Mesendoderm (in vitro differentiated cells): Measurements from ENCODE around the gene ZC3HAV1L.

Source experiments
- DNase-seq: peaks from one replicate; pipeline ENCODE4 v3.0.0; 2013
- H2AK5ac ChIP-seq: 2 replicates; pipeline ENCODE4 v1.6.1; 2013; ENCODE audit warnings: low read length, inconsistent platforms
- H2BK120ac ChIP-seq: 2 replicates; pipeline ENCODE4 v1.6.1; 2013; ENCODE audit warnings: low read depth, mild to moderate bottlenecking, low read length, moderate library complexity, mixed read lengths
- H2BK15ac ChIP-seq: replicated peaks from 2 replicates; pipeline ENCODE4 v1.6.1; 2013; ENCODE audit warnings: low read depth, mild to moderate bottlenecking, moderate library complexity
- H2BK5ac ChIP-seq: 2 replicates; pipeline ENCODE4 v1.6.1; 2013; ENCODE audit warnings: low read length, inconsistent platforms
- H3K18ac ChIP-seq: 2 replicates; pipeline ENCODE4 v1.6.1; 2013; ENCODE audit warnings: mild to moderate bottlenecking, low read length, mixed read lengths
- H3K23ac ChIP-seq: one replicate; pipeline ENCODE4 v1.6.1; 2013; ENCODE audit warnings: low read length
- H3K27ac ChIP-seq: 2 replicates; pipeline ENCODE4 v1.5.1; 2013; ENCODE audit warnings: low read depth, mild to moderate bottlenecking, inconsistent platforms, low read length, moderate library complexity
- H3K27me3 ChIP-seq: 2 replicates; pipeline ENCODE4 v1.6.1; 2013; ENCODE audit warnings: low read length, control low read depth, mild to moderate bottlenecking, inconsistent platforms; ENCODE audit not compliant: insufficient read depth, poor library complexity
- H3K36me3 ChIP-seq: 2 replicates; pipeline ENCODE4 v1.6.1; 2013; ENCODE audit warnings: low read length, inconsistent platforms; ENCODE audit not compliant: control insufficient read depth, insufficient read depth
- H3K4ac ChIP-seq: one replicate; pipeline ENCODE4 v1.6.1; 2013; ENCODE audit warnings: low read depth, mild to moderate bottlenecking, low read length, moderate library complexity
- H3K4me1 ChIP-seq: 2 replicates; pipeline ENCODE4 v1.6.1; 2013; ENCODE audit warnings: low read depth, low read length, inconsistent platforms; ENCODE audit not compliant: control insufficient read depth
- H3K4me2 ChIP-seq: 2 replicates; pipeline ENCODE4 v1.6.1; 2013; ENCODE audit warnings: low read length
- H3K4me3 ChIP-seq: 2 replicates; pipeline ENCODE4 v1.5.1; 2013; ENCODE audit warnings: mild to moderate bottlenecking, low read length
- H3K56ac ChIP-seq: one replicate; pipeline ENCODE4 v1.6.1; 2013; ENCODE audit warnings: low read length
- H3K79me1 ChIP-seq: 2 replicates; pipeline ENCODE4 v1.6.1; 2013; ENCODE audit warnings: low read length, inconsistent platforms
- H3K79me2 ChIP-seq: 2 replicates; pipeline ENCODE4 v1.6.1; 2013; ENCODE audit warnings: mild to moderate bottlenecking, low read length; ENCODE audit not compliant: control insufficient read depth, insufficient read depth
- H3K9ac ChIP-seq: 2 replicates; pipeline ENCODE4 v1.6.1; 2013; ENCODE audit warnings: low read length, inconsistent platforms
- H4K5ac ChIP-seq: one replicate; pipeline ENCODE4 v1.6.1; 2013; ENCODE audit warnings: low read length
- H4K8ac ChIP-seq: one replicate; pipeline ENCODE4 v1.6.1; 2013; ENCODE audit warnings: low read depth, mild to moderate bottlenecking, control low read depth, low read length, moderate library complexity
- WGBS: extraction: QIAGEN DNeasy Blood & Tissue Kit; methylation state at CpG from one replicate; pipeline ENCODE4 v1.1.7; 2013; ENCODE audit warnings: low lambda C conversion rate, missing lambda C conversion rate; ENCODE audit not compliant: insufficient coverage; ENCODE audit errors: extremely low coverage; 5-methylcytosine and 5-hydroxymethylcytosine counted together

ZC3HAV1L gene

DNA sequence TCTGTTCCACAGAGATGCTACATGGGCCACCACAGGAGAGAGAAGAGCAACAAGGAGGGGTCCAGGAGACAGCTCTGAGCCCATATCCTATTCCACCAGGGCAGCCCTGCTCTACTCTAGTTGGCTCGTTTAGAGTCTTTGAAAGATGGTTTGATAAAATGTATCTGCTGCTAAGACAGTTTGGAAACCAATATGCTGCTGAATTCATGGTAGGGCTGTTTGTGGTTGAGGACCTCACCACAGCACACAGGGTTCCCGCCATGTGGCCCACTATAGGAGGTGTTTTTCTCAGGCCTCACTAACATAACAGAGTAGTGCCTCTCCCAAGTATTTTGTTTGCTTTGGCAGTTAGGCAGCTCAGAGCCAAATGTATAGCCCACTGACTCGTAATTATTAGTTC is 35.8 kb upstream of the ZC3HAV1L start:
- Histone ChIP-seq H3K4me3 (no peak overlapping the region), H3K4me2 (no peak overlapping the region), H3K27me3 (no peaks in the 10 kb centered on the region), H4K5ac (no peak overlapping the region), H3K4ac (no peak overlapping the region), H3K79me1 (no peaks in the 10 kb centered on the region), H2BK120ac (no peak overlapping the region), H3K79me2 (no peaks in the 10 kb centered on the region), H3K9ac (no peak overlapping the region), H3K23ac (no peak overlapping the region), H3K36me3 (peaks cover 11% of the 10 kb centered on the region), H3K56ac (no peak overlapping the region), H3K18ac (no peak overlapping the region), H3K27ac (no peak overlapping the region), H2BK15ac (no peak overlapping the region), H3K4me1 (no peaks in the 10 kb centered on the region), H4K8ac (no peak overlapping the region), H2AK5ac (no peak overlapping the region), H2BK5ac (no peak overlapping the region)
- DNase-seq, result no peak
- no CpG with 5 or more reads among the region's 3 CpGs for WGBS

DNA sequence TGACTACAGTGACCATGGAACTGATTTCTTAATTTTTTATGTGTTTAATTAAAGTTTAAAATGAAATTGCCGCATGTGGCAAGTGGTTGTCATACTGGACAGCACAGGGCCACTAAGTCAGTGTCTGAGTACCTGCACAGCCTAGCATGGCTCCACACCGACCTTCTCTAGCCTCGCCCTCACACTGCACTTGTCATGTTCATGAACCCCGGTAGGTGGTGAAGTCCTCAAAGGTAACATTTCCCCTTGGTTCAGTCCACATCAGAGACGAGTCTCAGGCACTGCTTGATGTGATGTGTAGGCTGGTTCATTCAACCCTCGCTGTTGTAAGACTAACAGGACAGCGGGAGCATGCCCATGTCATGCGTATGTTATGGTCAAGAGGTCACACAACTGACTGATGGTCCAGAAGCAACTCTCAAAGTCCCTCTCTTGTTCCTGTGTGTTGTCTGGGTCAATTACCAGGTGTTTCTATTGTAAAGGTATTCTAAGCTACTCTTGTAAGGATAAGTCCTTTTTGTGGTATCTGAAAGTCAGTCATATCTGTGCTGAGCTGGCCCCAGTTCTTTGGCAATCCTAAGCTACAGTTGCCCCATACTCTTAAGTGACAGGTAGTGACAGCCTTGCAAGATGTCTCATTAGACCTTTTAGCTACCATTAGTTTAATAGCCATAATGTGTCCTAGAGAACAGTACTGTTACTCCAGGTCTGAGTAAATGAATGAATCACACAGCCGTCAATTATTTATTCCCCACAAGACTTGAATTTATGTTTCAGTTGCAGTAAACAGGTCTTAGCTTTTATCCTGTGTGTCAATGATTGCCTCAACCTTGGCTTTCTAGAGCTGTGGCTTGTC is 32.9 kb upstream of the ZC3HAV1L start:
- Histone ChIP-seq H3K27ac (no peak overlapping the region), H3K4me3 (no peak overlapping the region), H2BK5ac (no peak overlapping the region), H4K5ac (no peak overlapping the region), H3K4me2 (no peak overlapping the region), H4K8ac (no peak overlapping the region), H3K4ac (no peak overlapping the region), H3K4me1 (no peaks in the 10 kb centered on the region), H2BK120ac (no peak overlapping the region), H3K9ac (no peak overlapping the region), H2AK5ac (no peak overlapping the region), H3K23ac (no peak overlapping the region), H3K18ac (no peak overlapping the region), H3K79me1 (no peaks in the 10 kb centered on the region), H3K36me3 (peaks cover 16% of the 10 kb centered on the region), H3K79me2 (no peaks in the 10 kb centered on the region), H2BK15ac (no peak overlapping the region), H3K27me3 (no peaks in the 10 kb centered on the region), H3K56ac (no peak overlapping the region)
- no peak for DNase-seq
- no CpG with 5 or more reads among the region's 9 CpGs for WGBS

DNA sequence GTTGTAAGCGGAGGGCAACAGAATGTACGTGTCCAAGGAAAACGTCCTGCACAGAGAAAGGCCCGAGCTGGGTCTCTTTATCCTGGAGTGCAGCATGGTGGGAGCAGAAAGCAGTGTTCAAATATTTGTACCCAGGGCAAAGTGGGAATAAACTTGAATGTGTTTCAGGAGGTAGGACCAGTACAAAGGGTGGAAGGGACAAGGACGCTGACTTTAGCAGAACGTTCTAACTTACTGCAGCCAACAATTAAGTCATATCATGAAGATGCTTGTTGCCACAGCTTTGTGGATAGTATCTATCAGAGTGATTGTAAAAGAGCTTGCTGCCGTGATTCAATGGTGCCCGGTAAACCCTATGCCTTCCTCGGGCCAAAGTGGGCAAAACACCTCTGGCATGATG is 30.5 kb upstream of the ZC3HAV1L start:
- Histone ChIP-seq H2BK120ac (no peak overlapping the region), H2BK5ac (no peak overlapping the region), H3K27ac (no peak overlapping the region), H3K79me1 (no peaks in the 10 kb centered on the region), H4K8ac (no peak overlapping the region), H3K18ac (no peak overlapping the region), H3K23ac (no peak overlapping the region), H3K9ac (no peak overlapping the region), H3K36me3 (peaks cover 13% of the 10 kb centered on the region), H3K4ac (no peak overlapping the region), H3K4me2 (no peak overlapping the region), H2AK5ac (no peak overlapping the region), H3K4me1 (no peaks in the 10 kb centered on the region), H3K27me3 (no peaks in the 10 kb centered on the region), H2BK15ac (no peak overlapping the region), H3K79me2 (no peaks in the 10 kb centered on the region), H3K4me3 (no peak overlapping the region), H3K56ac (no peak overlapping the region), H4K5ac (no peak overlapping the region)
- DNase-seq, result no peak
- no CpG with 5 or more reads among the region's 9 CpGs for WGBS

DNA sequence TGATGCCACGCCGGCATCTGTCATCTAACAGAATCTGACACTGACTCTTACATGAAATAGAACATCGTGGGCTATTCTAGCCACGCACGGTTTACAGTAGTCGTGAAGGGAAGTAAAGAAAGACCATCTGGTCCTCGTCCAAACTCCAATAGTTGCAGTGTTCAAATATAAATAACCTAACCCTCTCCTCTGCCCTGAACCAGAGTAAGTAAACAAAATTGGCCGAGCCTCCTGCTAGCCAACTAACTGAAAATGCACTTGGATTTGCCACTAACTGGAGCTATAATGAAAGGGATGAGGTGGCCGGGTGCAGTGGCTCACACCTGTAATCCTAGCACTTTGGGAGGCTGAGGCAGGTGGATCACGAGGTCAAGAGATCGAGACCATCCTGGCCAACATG is 29.5 kb upstream of the ZC3HAV1L start:
- Histone ChIP-seq H2BK5ac (no peak overlapping the region), H3K23ac (no peak overlapping the region), H3K4me3 (no peak overlapping the region), H3K79me1 (no peaks in the 10 kb centered on the region), H3K27ac (no peak overlapping the region), H2BK120ac (no peak overlapping the region), H3K27me3 (no peaks in the 10 kb centered on the region), H3K79me2 (no peaks in the 10 kb centered on the region), H4K5ac (no peak overlapping the region), H3K9ac (no peak overlapping the region), H2BK15ac (no peak overlapping the region), H3K4me2 (no peak overlapping the region), H4K8ac (no peak overlapping the region), H3K4me1 (no peaks in the 10 kb centered on the region), H3K36me3 (peaks cover 16% of the 10 kb centered on the region), H3K56ac (no peak overlapping the region), H3K18ac (no peak overlapping the region), H3K4ac (no peak overlapping the region), H2AK5ac (no peak overlapping the region)
- WGBS, result no CpG with 5 or more reads among the region's 11 CpGs
- no peak for DNase-seq

DNA sequence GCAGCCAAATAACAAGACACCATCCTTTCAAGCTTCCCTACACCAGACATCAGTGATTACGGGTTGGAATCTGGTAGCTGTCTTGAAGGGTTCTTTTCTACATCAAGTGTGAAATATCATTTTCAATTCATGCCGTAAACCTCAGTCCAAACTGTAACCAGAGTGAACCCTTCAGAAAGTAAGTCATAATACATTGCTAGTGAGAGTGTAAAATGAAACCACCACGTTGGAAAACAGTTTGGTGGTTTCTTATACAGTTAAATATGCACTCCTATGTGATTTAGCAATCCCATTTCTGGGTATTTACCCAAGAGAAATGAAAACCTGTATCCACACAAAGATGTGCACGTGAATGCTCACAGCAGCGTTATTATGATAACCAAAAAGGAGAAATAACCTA is 25.6 kb upstream of the ZC3HAV1L start:
- Histone ChIP-seq H3K23ac (no peak overlapping the region), H3K4me2 (no peak overlapping the region), H3K4me3 (no peak overlapping the region), H2BK120ac (no peak overlapping the region), H3K4me1 (no peaks in the 10 kb centered on the region), H2BK15ac (no peak overlapping the region), H3K9ac (no peak overlapping the region), H3K56ac (no peak overlapping the region), H2AK5ac (no peak overlapping the region), H3K79me2 (no peaks in the 10 kb centered on the region), H4K5ac (no peak overlapping the region), H3K27ac (no peak overlapping the region), H2BK5ac (no peak overlapping the region), H3K27me3 (no peaks in the 10 kb centered on the region), H3K4ac (no peak overlapping the region), H3K18ac (no peak overlapping the region), H3K36me3 (peaks cover 16% of the 10 kb centered on the region), H4K8ac (no peak overlapping the region), H3K79me1 (no peaks in the 10 kb centered on the region)
- WGBS, result no CpG with 5 or more reads among the region's 5 CpGs
- DNase-seq, result no peak
